ENCODE measurements around the gene MLXIP. TPM values are rescaled to one million over a fixed set of nuclear protein-coding genes. Genes with fewer than 3 reads are reported as not detected.

MLXIP gene
- total and polyA plus RNA-seq, 2 of the 13 experiments (the other 11 are each of a cell fraction or from before 2014, with no cell fraction given): 5.3 to 6.7 TPM

- TF ChIP-seq ZNF7 (CRISPR knock-in tag; IDR thresholded peaks at IDR 0.05): no peak
- peak; percentile 30; the same call in 1 of the 2 replicates for TF ChIP-seq POGZ (CRISPR knock-in tag; IDR thresholded peaks at IDR 0.05)
- no peak for TF ChIP-seq MATR3 (CRISPR knock-in tag; IDR thresholded peaks at IDR 0.05)
- TF ChIP-seq AKAP8 (CRISPR knock-in tag; IDR thresholded peaks at IDR 0.05): no peak
- TF ChIP-seq TRIM22 (IDR thresholded peaks at IDR 0.05): no peak
- no peak for TF ChIP-seq TCF7L2 (IDR thresholded peaks at IDR 0.05; ENCODE audit: low read depth, low read length)
- TF ChIP-seq ZFP90 (CRISPR knock-in tag; IDR thresholded peaks at IDR 0.05; ENCODE audit: borderline replicate concordance): peak; percentile 83; the same call in 1 of the 2 replicates
- TF ChIP-seq SYNCRIP (IDR thresholded peaks at IDR 0.05; ENCODE audit: insufficient read depth, low read depth, low read length): no peak
- TF ChIP-seq ZNF615 (CRISPR knock-in tag; IDR thresholded peaks at IDR 0.05; ENCODE audit: borderline replicate concordance): no peak
- TF ChIP-seq RBAK (CRISPR knock-in tag; IDR thresholded peaks at IDR 0.05): no peak
- TF ChIP-seq PCBP1 (IDR thresholded peaks at IDR 0.05; ENCODE audit: borderline replicate concordance, low read depth, low read length): no peak
- peak; percentile 90; the same call in 1 of the 2 replicates for TF ChIP-seq NKX3-1 (CRISPR knock-in tag; IDR thresholded peaks at IDR 0.05)
- TF ChIP-seq BRD4 (CRISPR knock-in tag; IDR thresholded peaks at IDR 0.05): peak; percentile 57; the same call in 1 of the 2 replicates
- no peak for TF ChIP-seq DPF2 (CRISPR knock-in tag; IDR thresholded peaks at IDR 0.05; ENCODE audit: borderline replicate concordance, low read depth)
- TF ChIP-seq CBFB (CRISPR knock-in tag; IDR thresholded peaks at IDR 0.05): no peak
- TF ChIP-seq TGIF2 (CRISPR knock-in tag; IDR thresholded peaks at IDR 0.05): peak; percentile 44; the same call in 1 of the 2 replicates
- no peak for TF ChIP-seq GABPA (IDR thresholded peaks at IDR 0.05; ENCODE audit: low read depth, low read length)
- no peak for TF ChIP-seq GABPA (CRISPR knock-in tag; IDR thresholded peaks at IDR 0.05; ENCODE audit: low read depth)
- TF ChIP-seq TFDP1 (CRISPR knock-in tag; IDR thresholded peaks at IDR 0.05; ENCODE audit: borderline replicate concordance): peak; percentile 84; the same call in 1 of the 2 replicates
- TF ChIP-seq ZKSCAN8 (CRISPR knock-in tag; IDR thresholded peaks at IDR 0.05; ENCODE audit: borderline replicate concordance): no peak
- TF ChIP-seq ZFAT (CRISPR knock-in tag; conservative IDR thresholded peaks at IDR 0.05): peak; percentile 62; the same call in 1 of the 2 replicates
- no peak for TF ChIP-seq E2F2 (CRISPR knock-in tag; IDR thresholded peaks at IDR 0.05; ENCODE audit: borderline replicate concordance)
- TF ChIP-seq KLF16 (CRISPR knock-in tag; IDR thresholded peaks at IDR 0.05): 0 out of 4 replicates have a peak, but pooled peaks of 1 of the 2 experiments have one; percentile 52
Measured at GRCh38 chr12:122078141-122079032, at the start of gene MLXIP (continued).
